HepG2 (cell line): Measurements from ENCODE around the gene DTX2. TPM values are rescaled to one million over a fixed set of nuclear protein-coding genes. Genes with fewer than 3 reads are reported as not detected.

Experiments
- AGO1 ChIP-seq: fragments of 200-400 bp; formaldehyde crosslinking; IDR thresholded peaks from 2 replicates; pipeline ENCODE4 v1.6.1; 2017; ENCODE audit warnings: mild to moderate bottlenecking, low read depth, low read length, moderate library complexity; ENCODE audit not compliant: poor library complexity, severe bottlenecking
- MAFK ChIP-seq, 2 experiments: IDR thresholded peaks in 1 of 2; conservative IDR thresholded peaks in 1 of 2; 2 replicates each; pipeline ENCODE4 v1.6.1; 2011; ENCODE audit warnings: improper control_type of control experiment in 2 of 2, low read length in 2 of 2
- PAF1 ChIP-seq: IDR thresholded peaks from 2 replicates; pipeline ENCODE4 v1.6.1; 2016; ENCODE audit warnings: missing genetic modification reagents, missing compliant biosample characterization
- SMARCE1 ChIP-seq: fragments of 450-650 bp; IDR thresholded peaks from 2 replicates; pipeline ENCODE4 v1.6.1; 2017; ENCODE audit warnings: borderline replicate concordance
- SOX5 ChIP-seq: IDR thresholded peaks from 2 replicates; pipeline ENCODE4 v1.6.1; 2016; ENCODE audit warnings: borderline replicate concordance
- ZBTB20 ChIP-seq: sonication (generic); formaldehyde crosslinking; IDR thresholded peaks from 2 replicates; pipeline ENCODE4 v1.8.1; 2023; ENCODE audit warnings: missing genetic modification reagents, low read depth, mild to moderate bottlenecking, borderline replicate concordance
- ZNF136 ChIP-seq: sonication (generic); formaldehyde crosslinking; IDR thresholded peaks from 2 replicates; pipeline ENCODE4 v1.8.1; 2022; ENCODE audit warnings: low read depth, mild to moderate bottlenecking, moderate library complexity, missing genetic modification reagents
- ZNF256 ChIP-seq: sonication (generic); formaldehyde crosslinking; conservative IDR thresholded peaks from 2 replicates; pipeline ENCODE4 v1.4.0; 2020; ENCODE audit warnings: missing genetic modification reagents
- ZNF501 ChIP-seq: sonication (generic); formaldehyde crosslinking; IDR thresholded peaks from 2 replicates; pipeline ENCODE4 v1.5.1; 2020; ENCODE audit warnings: mild to moderate bottlenecking, moderate library complexity, missing genetic modification reagents
- ZNF546 ChIP-seq: sonication (generic); formaldehyde crosslinking; conservative IDR thresholded peaks from 2 replicates; pipeline ENCODE4 v1.8.1; 2023; ENCODE audit warnings: mild to moderate bottlenecking, missing genetic modification reagents
- ZNF703 ChIP-seq: sonication (generic); formaldehyde crosslinking; IDR thresholded peaks from 2 replicates; pipeline ENCODE4 v1.5.1; 2020; ENCODE audit warnings: missing genetic modification reagents, mild to moderate bottlenecking, moderate library complexity, borderline replicate concordance
- ZNF772 ChIP-seq: sonication (generic); formaldehyde crosslinking; IDR thresholded peaks from 2 replicates; pipeline ENCODE4 v1.5.0; 2020; ENCODE audit warnings: mild to moderate bottlenecking, missing genetic modification reagents
- ZZZ3 ChIP-seq: sonication (generic); formaldehyde crosslinking; IDR thresholded peaks from 2 replicates; pipeline ENCODE4 v1.4.0; 2020; ENCODE audit warnings: missing genetic modification reagents, mild to moderate bottlenecking, borderline replicate concordance
- polyA plus RNA-seq, 8 experiments: library from polyadenylated mRNA; depleted of rRNA in 3 of 8; stranded (reverse) in 7 of 8; unstranded in 1 of 8; fragments of >200 nt; fragmentation: Illumina TruSeq in 4 of 8; extraction: Trizol in 4 of 8; gene quantifications; 2 replicates each; pipeline versions ENCODE4 v1.2.1 to v1.2.3, GENCODE V29; 2011 to 2016; ENCODE audit warnings: low read depth in 4 of 8, missing spikeins in 1 of 8, mixed read lengths in 1 of 8; ENCODE audit not compliant: insufficient read depth in 1 of 8
- total RNA-seq, 5 experiments: library from RNA; depleted of rRNA; stranded (reverse); fragments of >200 nt; fragmentation: Illumina TruSeq; extraction: Trizol; gene quantifications; 2 replicates each; pipeline ENCODE4 v1.2.3, GENCODE V29; 2016; ENCODE audit warnings: low read depth in 1 of 5
- TF ChIP-seq, protein P1 (sequence below): sonication (generic); formaldehyde crosslinking; IDR thresholded peaks from 2 replicates; pipeline ENCODE4 v1.5.0; 2020; ENCODE audit warnings: mild to moderate bottlenecking, missing genetic modification reagents
- TF ChIP-seq, protein P2 (sequence below): sonication (generic); formaldehyde crosslinking; IDR thresholded peaks from 2 replicates; pipeline ENCODE4 v1.8.1; 2023; ENCODE audit warnings: mild to moderate bottlenecking, missing genetic modification reagents
- TF ChIP-seq, protein P3 (sequence below): sonication (generic); formaldehyde crosslinking; IDR thresholded peaks from 2 replicates; pipeline ENCODE4 v1.8.0; 2022; ENCODE audit warnings: mild to moderate bottlenecking, missing genetic modification reagents, borderline replicate concordance
- TF ChIP-seq, protein P4 (sequence below): sonication (generic); formaldehyde crosslinking; IDR thresholded peaks from 2 replicates; pipeline ENCODE4 v1.5.1; 2020; ENCODE audit warnings: mild to moderate bottlenecking, missing genetic modification reagents, moderate library complexity
- TF ChIP-seq, protein P5 (sequence below): sonication (generic); formaldehyde crosslinking; IDR thresholded peaks from 2 replicates; pipeline ENCODE4 v1.9.0; 2022; ENCODE audit warnings: missing genetic modification reagents, mild to moderate bottlenecking, borderline replicate concordance

Gene DTX2
- total and polyA plus RNA-seq, 2 of the 13 experiments (the other 11 are each of a cell fraction or from before 2014, with no cell fraction given), result 5.5 to 6.2 TPM

DNA sequence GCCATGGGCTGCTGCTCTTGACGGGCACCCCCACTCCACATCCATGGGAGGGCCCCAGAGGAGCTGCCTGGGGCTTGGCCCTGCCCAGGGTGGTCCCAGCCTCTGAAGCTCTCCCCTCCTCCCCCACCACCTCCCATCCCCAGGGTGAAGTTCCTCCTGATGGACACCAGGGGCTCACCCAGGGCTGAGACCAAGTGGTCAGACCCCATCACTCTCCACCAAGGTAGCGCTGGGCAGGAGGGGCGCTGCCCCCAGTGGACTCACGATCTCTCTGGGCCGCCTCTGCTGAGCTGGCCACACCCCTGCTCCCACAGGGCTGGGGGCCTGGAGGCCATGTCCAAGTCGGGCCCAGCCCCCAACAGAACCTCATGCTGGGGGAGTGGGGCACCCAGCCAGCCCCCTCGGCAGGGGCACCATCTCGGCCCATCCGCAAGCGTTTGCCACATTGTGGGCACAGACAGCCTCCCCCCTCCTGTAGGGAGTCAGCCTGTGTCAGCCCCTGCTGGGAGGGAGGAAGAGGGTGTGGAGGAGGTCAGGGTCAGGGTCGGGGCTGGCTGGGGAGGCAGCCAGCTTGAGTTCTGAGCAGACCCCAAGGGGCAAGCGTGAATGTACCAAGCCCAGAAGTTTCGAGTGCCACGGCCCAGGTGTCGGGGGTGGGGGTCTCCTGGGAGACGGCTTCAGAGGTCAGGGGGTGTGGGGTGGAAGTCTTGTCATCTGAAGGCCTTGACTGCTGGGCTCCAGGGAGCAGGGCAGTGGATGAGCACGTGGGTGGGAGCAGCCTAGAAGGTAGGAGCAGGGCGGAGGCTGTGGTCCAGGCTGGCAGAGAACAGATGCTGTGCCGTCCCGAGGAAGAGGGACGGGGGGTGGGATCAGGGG is 51.7 kb downstream of the DTX2 start (continued):
- TF ChIP-seq ZNF501 (CRISPR knock-in tag), result peak; percentile 42; the same call in 1 of the 2 replicates
- TF ChIP-seq, protein P1, sequence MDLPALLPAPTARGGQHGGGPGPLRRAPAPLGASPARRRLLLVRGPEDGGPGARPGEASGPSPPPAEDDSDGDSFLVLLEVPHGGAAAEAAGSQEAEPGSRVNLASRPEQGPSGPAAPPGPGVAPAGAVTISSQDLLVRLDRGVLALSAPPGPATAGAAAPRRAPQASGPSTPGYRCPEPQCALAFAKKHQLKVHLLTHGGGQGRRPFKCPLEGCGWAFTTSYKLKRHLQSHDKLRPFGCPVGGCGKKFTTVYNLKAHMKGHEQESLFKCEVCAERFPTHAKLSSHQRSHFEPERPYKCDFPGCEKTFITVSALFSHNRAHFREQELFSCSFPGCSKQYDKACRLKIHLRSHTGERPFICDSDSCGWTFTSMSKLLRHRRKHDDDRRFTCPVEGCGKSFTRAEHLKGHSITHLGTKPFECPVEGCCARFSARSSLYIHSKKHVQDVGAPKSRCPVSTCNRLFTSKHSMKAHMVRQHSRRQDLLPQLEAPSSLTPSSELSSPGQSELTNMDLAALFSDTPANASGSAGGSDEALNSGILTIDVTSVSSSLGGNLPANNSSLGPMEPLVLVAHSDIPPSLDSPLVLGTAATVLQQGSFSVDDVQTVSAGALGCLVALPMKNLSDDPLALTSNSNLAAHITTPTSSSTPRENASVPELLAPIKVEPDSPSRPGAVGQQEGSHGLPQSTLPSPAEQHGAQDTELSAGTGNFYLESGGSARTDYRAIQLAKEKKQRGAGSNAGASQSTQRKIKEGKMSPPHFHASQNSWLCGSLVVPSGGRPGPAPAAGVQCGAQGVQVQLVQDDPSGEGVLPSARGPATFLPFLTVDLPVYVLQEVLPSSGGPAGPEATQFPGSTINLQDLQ (CRISPR knock-in tag), result no peak
- TF ChIP-seq SMARCE1, result no peak
- TF ChIP-seq ZBTB20 (CRISPR knock-in tag), result peak; percentile 30; the same call in 1 of the 2 replicates
- TF ChIP-seq, protein P2, sequence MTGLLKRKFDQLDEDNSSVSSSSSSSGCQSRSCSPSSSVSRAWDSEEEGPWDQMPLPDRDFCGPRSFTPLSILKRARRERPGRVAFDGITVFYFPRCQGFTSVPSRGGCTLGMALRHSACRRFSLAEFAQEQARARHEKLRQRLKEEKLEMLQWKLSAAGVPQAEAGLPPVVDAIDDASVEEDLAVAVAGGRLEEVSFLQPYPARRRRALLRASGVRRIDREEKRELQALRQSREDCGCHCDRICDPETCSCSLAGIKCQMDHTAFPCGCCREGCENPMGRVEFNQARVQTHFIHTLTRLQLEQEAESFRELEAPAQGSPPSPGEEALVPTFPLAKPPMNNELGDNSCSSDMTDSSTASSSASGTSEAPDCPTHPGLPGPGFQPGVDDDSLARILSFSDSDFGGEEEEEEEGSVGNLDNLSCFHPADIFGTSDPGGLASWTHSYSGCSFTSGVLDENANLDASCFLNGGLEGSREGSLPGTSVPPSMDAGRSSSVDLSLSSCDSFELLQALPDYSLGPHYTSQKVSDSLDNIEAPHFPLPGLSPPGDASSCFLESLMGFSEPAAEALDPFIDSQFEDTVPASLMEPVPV (CRISPR knock-in tag), result no peak
- TF ChIP-seq ZNF136, result no peak; the same call in 1 of the 2 replicates
- TF ChIP-seq, protein P3, sequence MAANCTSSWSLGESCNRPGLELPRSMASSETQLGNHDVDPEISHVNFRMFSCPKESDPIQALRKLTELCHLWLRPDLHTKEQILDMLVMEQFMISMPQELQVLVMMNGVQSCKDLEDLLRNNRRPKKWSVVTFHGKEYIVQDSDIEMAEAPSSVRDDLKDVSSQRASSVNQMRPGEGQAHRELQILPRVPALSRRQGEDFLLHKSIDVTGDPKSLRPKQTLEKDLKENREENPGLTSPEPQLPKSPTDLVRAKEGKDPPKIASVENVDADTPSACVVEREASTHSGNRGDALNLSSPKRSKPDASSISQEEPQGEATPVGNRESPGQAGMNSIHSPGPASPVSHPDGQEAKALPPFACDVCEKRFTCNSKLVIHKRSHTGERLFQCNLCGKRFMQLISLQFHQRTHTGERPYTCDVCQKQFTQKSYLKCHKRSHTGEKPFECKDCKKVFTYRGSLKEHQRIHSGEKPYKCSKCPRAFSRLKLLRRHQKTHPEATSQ (CRISPR knock-in tag), result no peak
- no peak for TF ChIP-seq MAFK (conservative IDR thresholded peaks at IDR 0.05 in 1 of 2, IDR thresholded peaks at IDR 0.05 in 1 of 2; ENCODE audit: low read length in 2 of 2)
- TF ChIP-seq ZZZ3 (CRISPR knock-in tag), result 0 out of 2 replicates have a peak, but pooled peaks have one; percentile 5
- TF ChIP-seq ZNF703 (CRISPR knock-in tag), result no peak
- TF ChIP-seq, protein P4, sequence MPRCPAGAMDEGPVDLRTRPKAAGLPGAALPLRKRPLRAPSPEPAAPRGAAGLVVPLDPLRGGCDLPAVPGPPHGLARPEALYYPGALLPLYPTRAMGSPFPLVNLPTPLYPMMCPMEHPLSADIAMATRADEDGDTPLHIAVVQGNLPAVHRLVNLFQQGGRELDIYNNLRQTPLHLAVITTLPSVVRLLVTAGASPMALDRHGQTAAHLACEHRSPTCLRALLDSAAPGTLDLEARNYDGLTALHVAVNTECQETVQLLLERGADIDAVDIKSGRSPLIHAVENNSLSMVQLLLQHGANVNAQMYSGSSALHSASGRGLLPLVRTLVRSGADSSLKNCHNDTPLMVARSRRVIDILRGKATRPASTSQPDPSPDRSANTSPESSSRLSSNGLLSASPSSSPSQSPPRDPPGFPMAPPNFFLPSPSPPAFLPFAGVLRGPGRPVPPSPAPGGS (CRISPR knock-in tag), result peak; percentile 49; the same call in 1 of the 2 replicates
- TF ChIP-seq AGO1, result no peak
- TF ChIP-seq, protein P5, sequence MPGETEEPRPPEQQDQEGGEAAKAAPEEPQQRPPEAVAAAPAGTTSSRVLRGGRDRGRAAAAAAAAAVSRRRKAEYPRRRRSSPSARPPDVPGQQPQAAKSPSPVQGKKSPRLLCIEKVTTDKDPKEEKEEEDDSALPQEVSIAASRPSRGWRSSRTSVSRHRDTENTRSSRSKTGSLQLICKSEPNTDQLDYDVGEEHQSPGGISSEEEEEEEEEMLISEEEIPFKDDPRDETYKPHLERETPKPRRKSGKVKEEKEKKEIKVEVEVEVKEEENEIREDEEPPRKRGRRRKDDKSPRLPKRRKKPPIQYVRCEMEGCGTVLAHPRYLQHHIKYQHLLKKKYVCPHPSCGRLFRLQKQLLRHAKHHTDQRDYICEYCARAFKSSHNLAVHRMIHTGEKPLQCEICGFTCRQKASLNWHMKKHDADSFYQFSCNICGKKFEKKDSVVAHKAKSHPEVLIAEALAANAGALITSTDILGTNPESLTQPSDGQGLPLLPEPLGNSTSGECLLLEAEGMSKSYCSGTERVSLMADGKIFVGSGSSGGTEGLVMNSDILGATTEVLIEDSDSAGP (CRISPR knock-in tag), result no peak
- TF ChIP-seq ZNF256 (CRISPR knock-in tag), result no peak
- no peak for TF ChIP-seq PAF1
- no peak for TF ChIP-seq SOX5 (CRISPR knock-in tag)
- no peak for TF ChIP-seq ZNF772 (CRISPR knock-in tag)
- no peak for TF ChIP-seq ZNF546
